ENCODE data around the gene ICE2. TPM values are rescaled to one million over a fixed set of nuclear protein-coding genes. Genes with fewer than 3 reads are reported as not detected.
A peak's percentile ranks its signal among the peaks of the same experiment; 100 is the strongest.

ICE2 gene
- polyA plus RNA-seq, 1 of the 3 experiments (the other 2 are of a cell fraction), result 19.0 TPM

DNA sequence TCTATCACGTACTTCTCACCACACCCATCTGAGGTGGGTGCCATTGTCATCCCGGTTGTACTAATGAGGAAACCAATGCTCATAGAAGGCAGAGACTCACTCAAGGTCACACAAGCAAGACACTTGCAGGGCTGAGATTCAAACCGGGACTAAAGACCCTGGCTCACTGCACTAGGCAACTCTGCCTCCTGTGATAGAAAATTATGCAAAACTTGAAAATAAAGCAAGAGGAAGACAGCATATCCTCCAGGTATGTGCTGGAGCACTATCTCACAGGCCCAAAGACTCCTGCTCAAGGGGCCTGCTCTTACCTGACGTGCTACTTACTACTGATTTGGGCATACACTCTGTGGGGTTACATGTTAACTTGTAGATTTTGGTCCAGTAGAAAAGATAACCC, 106.7 kb downstream of the ICE2 start:
- peak overlapping the region; percentile 84 for H3K9ac ChIP-seq
- H3K9me3 ChIP-seq, result no peaks in the 10 kb centered on the region
- POLR2A ChIA-PET, result no interaction called here
- H3K36me3 ChIP-seq (replicated peaks in 1 of 2; ENCODE audit: control insufficient read depth in 1 of 2, insufficient read depth in 2 of 2, low read length in 1 of 2), result peaks cover 55 to 62% of the 10 kb centered on the region in 2 experiments
- CTCF ChIA-PET, result interaction anchor here (1.5 kb wide), 1 partner anchor 13 kb away, joined by 6 read pairs; no protein-coding TSS in a partner anchor
- DNase-seq, result no peak
- no peak overlapping the region for H2AFZ ChIP-seq (ENCODE audit: low read depth)
- WGBS (ENCODE audit: low lambda C conversion rate), result 78% methylated on average over 4 of the region's 4 CpGs
- peaks cover 84% of the 10 kb centered on the region for H3F3A ChIP-seq (replicated peaks; ENCODE audit: insufficient read depth)
- peak overlapping the region; percentile 35; the same call in 1 of the 2 replicates for H3K4me2 ChIP-seq
- peaks cover 17 to 76% of the 10 kb centered on the region in 2 experiments for H3K4me1 ChIP-seq (ENCODE audit: control insufficient read depth in 1 of 2, insufficient read depth in 2 of 2, low read depth in 1 of 2, low read length in 1 of 2)
- TF ChIP-seq MEF2A (IDR thresholded peaks at IDR 0.05; ENCODE audit: borderline replicate concordance, low read depth) (no peak), SMC3 (IDR thresholded peaks at IDR 0.05; ENCODE audit: low read depth, low read length) (no peak), POLR2AphosphoS5 (IDR thresholded peaks at IDR 0.05; ENCODE audit: low read depth, low read length) (peak; percentile 77)
- TF ChIP-seq, protein P1, sequence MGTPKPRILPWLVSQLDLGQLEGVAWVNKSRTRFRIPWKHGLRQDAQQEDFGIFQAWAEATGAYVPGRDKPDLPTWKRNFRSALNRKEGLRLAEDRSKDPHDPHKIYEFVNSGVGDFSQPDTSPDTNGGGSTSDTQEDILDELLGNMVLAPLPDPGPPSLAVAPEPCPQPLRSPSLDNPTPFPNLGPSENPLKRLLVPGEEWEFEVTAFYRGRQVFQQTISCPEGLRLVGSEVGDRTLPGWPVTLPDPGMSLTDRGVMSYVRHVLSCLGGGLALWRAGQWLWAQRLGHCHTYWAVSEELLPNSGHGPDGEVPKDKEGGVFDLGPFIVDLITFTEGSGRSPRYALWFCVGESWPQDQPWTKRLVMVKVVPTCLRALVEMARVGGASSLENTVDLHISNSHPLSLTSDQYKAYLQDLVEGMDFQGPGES (IDR thresholded peaks at IDR 0.05; ENCODE audit: low read depth, low read length), result no peak
- peaks cover 28% of the 10 kb centered on the region; the same call in 1 of the 2 replicates for H4K20me1 ChIP-seq (ENCODE audit: insufficient read depth)
- peak overlapping the region; percentile 70 to 99 for H3K27ac ChIP-seq (ENCODE audit: low read depth in 2 of 2, low read length in 1 of 2)
- peaks cover 80% of the 10 kb centered on the region for H3K79me2 ChIP-seq (ENCODE audit: insufficient read depth)
- no peaks in the 10 kb centered on the region for H3K9me2 ChIP-seq
- no peak overlapping the region for H3K4me3 ChIP-seq (ENCODE audit: low read depth in 2 of 2, low read length in 1 of 2)
- no peaks in the 10 kb centered on the region for H3K27me3 ChIP-seq (ENCODE audit: insufficient read depth)

DNA sequence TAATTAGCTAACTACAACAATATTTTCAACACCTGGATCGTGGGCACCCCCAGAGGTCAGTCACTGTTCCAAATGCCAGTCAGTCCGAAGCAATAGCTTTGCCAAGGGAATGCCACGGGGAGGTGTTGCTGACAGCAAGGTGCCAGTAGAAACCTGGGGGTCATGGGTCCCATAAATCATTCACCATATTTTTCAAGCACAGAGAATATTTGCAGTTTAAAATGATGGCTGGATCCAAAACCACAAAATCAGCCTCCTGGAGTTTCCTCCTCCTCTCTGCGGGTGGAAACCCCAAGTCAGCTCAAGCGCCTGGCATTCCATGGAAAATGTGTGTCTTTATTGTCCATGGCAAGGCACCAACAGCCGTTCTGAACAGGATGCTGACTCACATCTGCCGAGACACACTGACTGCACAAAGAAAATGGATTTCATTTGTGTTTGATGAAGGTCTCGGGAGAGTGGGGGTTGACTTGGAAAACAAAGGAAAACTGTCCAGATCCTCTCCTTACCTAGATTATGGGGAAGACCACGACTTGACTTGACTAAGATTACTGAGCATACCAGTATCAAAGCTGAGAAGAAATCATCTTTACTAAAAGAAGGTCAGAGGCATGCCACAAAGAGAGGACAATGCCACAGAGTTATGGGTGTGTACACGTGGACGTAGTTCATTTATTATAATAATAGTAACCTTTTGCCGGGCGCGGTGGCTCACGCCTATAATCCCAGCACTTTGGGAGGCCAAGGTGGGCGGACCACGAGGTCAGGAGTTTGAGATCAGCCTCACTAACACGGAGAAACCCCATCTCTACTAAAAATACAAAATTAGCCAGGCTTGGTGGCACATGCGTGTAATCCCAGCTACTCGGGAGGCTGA, 107.5 kb downstream of the ICE2 start:
- peak overlapping the region; percentile 87 to 99 for H3K27ac ChIP-seq (ENCODE audit: low read depth in 2 of 2, low read length in 1 of 2)
- H3K79me2 ChIP-seq (ENCODE audit: insufficient read depth), result peaks cover 72% of the 10 kb centered on the region
- no peaks in the 10 kb centered on the region for H3K9me3 ChIP-seq
- H3K27me3 ChIP-seq (ENCODE audit: insufficient read depth), result no peaks in the 10 kb centered on the region
- H4K20me1 ChIP-seq (ENCODE audit: insufficient read depth), result peaks cover 26% of the 10 kb centered on the region; the same call in 1 of the 2 replicates
- H2AFZ ChIP-seq (ENCODE audit: low read depth), result no peak overlapping the region
- H3F3A ChIP-seq (replicated peaks; ENCODE audit: insufficient read depth), result peaks cover 76% of the 10 kb centered on the region
- H3K4me1 ChIP-seq (ENCODE audit: control insufficient read depth in 1 of 2, insufficient read depth in 2 of 2, low read depth in 1 of 2, low read length in 1 of 2), result peaks cover 17 to 70% of the 10 kb centered on the region in 2 experiments
- ChIA-PET CTCF (interaction anchor here (1.5 kb wide), 1 partner anchor 12 kb away, joined by 5 read pairs; no protein-coding TSS in a partner anchor), POLR2A (no interaction called here)
- H3K9me2 ChIP-seq, result no peaks in the 10 kb centered on the region
- H3K4me3 ChIP-seq (ENCODE audit: low read depth in 2 of 2, low read length in 1 of 2), result 0 out of 4 replicates have a peak overlapping the region, but pooled peaks of 1 of the 2 experiments have one; percentile 13
- peak overlapping the region; percentile 84 for H3K9ac ChIP-seq
- 28% methylated on average over 20 of the region's 20 CpGs for WGBS (ENCODE audit: low lambda C conversion rate)
- H3K4me2 ChIP-seq, result peak overlapping the region; percentile 67
- no peak for DNase-seq
- H3K36me3 ChIP-seq (replicated peaks in 1 of 2; ENCODE audit: control insufficient read depth in 1 of 2, insufficient read depth in 2 of 2, low read length in 1 of 2), result peaks cover 49 to 54% of the 10 kb centered on the region in 2 experiments
- TF ChIP-seq RXRA (IDR thresholded peaks at IDR 0.05; ENCODE audit: borderline replicate concordance, low read depth) (peak; percentile 91), YY1 (IDR thresholded peaks at IDR 0.05; ENCODE audit: low read depth) (peak; percentile 69; the same call in 1 of the 2 replicates), MXI1 (IDR thresholded peaks at IDR 0.05; ENCODE audit: low read depth, low read length) (no peak), TCF12 (IDR thresholded peaks at IDR 0.05) (peak; percentile 99), FOXM1 (IDR thresholded peaks at IDR 0.05; ENCODE audit: low read depth) (peak; percentile 98), POLR2AphosphoS5 (IDR thresholded peaks at IDR 0.05; ENCODE audit: low read depth, low read length) (peak; percentile 83), RAD21 (IDR thresholded peaks at IDR 0.05; ENCODE audit: low read length) (no peak), USF1 (IDR thresholded peaks at IDR 0.05; ENCODE audit: borderline replicate concordance, low read depth) (no peak), MEF2A (IDR thresholded peaks at IDR 0.05; ENCODE audit: borderline replicate concordance, low read depth) (peak; percentile 91), JUND (IDR thresholded peaks at IDR 0.05) (peak; percentile 98), CHD2 (IDR thresholded peaks at IDR 0.05; ENCODE audit: low read length, partially characterized antibody) (peak; percentile 20), FOXJ3 (CRISPR knock-in tag; IDR thresholded peaks at IDR 0.05) (no peak), GATA2 (CRISPR knock-in tag; IDR thresholded peaks at IDR 0.05) (no peak), USF2 (IDR thresholded peaks at IDR 0.05; ENCODE audit: borderline replicate concordance, low read depth, low read length) (no peak), TEAD4 (IDR thresholded peaks at IDR 0.05; ENCODE audit: borderline replicate concordance, insufficient read depth) (peak; percentile 98), RFX5 (IDR thresholded peaks at IDR 0.05; ENCODE audit: low read length) (no peak), GABPA (IDR thresholded peaks at IDR 0.05; ENCODE audit: low read depth) (peak; percentile 48)
- TF ChIP-seq, protein P2, sequence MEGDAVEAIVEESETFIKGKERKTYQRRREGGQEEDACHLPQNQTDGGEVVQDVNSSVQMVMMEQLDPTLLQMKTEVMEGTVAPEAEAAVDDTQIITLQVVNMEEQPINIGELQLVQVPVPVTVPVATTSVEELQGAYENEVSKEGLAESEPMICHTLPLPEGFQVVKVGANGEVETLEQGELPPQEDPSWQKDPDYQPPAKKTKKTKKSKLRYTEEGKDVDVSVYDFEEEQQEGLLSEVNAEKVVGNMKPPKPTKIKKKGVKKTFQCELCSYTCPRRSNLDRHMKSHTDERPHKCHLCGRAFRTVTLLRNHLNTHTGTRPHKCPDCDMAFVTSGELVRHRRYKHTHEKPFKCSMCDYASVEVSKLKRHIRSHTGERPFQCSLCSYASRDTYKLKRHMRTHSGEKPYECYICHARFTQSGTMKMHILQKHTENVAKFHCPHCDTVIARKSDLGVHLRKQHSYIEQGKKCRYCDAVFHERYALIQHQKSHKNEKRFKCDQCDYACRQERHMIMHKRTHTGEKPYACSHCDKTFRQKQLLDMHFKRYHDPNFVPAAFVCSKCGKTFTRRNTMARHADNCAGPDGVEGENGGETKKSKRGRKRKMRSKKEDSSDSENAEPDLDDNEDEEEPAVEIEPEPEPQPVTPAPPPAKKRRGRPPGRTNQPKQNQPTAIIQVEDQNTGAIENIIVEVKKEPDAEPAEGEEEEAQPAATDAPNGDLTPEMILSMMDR (IDR thresholded peaks at IDR 0.05), result peak; percentile 18
- TF ChIP-seq, protein P1 (IDR thresholded peaks at IDR 0.05; ENCODE audit: low read depth, low read length), result no peak
